Fibroblast of upper back skin (primary cell): ENCODE data around the gene PRLR.
"Not testable (repeated sequence)": the region's sequence is repeated elsewhere in the genome, so short reads cannot be mapped to it uniquely, and the experiment has no call there.

Experiments used
- DNase-seq: peaks from one replicate; pipeline ENCODE4 v3.0.0-alpha.2; 2013

Gene PRLR

GRCh38 chr5:35194635-35195471 is 35.4 kb downstream of the PRLR start:
- DNase-seq: no peak

- DNase-seq: no peak
These were observed 37.8 kb downstream of the PRLR start for GRCh38 chr5:35192506-35192905.

DNA sequence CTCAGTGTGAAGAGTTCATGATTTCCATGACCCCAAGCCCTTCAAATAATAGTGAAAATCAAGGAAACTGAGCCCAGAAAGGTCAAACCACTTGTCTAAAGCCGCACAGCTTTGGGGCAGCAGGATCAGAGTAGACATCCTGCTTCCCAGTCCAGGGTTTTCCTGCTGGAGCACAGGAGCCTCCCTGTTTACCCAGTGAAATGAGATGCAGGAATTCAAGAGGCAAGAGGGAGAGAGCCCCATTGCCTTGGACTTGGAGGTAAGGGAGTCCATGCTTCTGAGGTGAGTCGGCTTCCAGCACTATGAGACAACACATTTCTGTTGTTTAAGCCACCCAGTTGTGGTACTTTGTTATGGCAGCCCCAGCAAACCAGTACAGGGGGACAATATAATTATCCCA is 40.5 kb downstream of the PRLR start:
- DNase-seq: not testable (repeated sequence)

DNA sequence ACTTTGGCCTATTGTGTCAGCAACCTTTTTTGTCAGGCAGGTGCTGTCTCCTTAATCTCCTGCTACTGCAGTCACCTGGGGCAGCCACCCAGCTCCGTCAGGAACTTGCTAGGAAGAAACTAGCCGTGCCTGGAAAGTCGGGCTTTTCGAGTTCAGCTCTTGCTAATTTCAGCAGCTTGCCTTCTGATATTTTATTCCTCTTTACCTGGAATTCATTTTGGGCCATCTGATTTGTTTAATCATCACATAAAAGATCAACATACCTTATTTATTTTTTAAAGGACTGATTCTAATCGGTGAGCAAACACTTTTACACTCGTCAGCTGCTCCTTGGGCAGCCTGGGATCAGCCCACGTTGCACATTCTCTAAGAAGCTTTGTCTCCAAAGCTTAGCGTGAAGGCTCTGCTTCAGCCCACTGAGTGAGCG is 42.2 kb downstream of the PRLR start:
- no peak for DNase-seq

- not testable (repeated sequence) for DNase-seq
These were observed 42.7 kb downstream of the PRLR start for GRCh38 chr5:35187621-35188020.

DNA sequence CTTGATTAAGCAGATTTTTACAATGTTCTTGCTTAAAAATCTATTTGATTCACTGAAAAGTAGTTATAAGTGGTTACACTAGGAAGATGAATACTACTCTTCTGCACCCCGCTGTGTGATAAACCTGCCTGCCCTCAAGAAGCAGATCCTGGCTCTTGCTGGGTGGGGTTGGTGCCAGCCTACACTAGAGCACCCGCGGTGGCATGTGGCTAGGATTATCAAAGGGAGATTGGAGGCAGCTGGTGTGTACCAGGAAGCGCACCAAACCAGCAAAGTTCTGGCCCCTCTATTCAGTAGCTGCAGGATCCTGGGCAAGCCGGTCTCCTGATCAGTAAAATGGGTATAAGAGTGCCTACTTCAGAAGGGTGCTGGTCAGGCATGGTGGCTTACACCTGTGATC is 43.5 kb downstream of the PRLR start:
- no peak for DNase-seq

- DNase-seq: no peak
These were observed 44.8 kb downstream of the PRLR start for GRCh38 chr5:35185518-35185917.

DNA sequence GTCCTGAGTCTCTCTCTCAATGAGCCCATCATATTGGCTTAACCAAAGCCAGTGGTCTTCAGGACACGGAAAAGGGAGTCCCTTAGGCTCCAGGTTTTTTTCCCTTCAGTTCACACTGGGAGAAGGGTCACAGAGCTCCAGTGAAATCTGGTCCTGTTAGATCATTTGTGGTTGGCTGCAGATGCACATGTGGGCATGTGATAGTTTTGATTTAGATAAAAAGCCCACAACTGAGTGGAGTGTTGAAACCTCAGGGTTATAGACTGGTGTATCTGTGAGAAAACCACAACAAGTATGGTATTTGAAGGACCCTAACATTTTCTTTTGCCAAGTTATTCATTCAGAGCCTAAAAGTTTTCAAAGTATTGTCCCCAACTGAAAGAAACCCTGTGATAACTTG is 46.7 kb downstream of the PRLR start:
- no peak for DNase-seq

DNA sequence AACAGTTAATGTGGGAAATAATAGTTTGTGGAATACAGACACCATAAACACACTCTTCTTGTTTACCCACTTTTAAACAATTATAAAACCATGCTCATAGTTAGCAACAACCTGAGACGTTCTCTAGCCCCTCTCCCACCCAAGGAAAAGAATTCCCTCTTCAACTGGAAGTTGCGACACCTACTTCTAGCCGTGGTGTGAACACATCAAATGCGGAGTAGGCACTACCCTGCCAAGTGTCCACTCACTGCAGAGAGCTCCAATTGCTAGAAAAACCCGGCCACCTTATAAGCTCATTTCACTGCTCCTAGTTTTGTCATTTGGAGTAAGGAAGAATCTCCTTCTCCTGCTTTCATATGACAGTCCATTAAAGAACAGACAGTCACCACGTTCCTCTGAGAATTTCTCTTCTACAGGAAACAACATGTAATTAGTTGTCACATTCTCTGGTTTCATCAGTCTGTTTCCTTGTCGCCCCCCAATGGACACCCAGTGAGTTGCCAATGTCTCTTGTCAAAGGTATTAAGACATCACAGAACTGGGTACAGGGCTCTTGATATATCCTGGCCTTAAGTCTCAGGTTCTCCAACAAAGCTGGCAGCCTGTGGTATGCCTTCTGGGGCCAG is 47.3 kb downstream of the PRLR start:
- DNase-seq: peak; percentile 65

- DNase-seq: no peak
These were observed 47.8 kb downstream of the PRLR start for GRCh38 chr5:35182486-35182885.

- DNase-seq: no peak
These were observed 50.2 kb downstream of the PRLR start for GRCh38 chr5:35180046-35180445.

- no peak for DNase-seq
These were observed 52.5 kb downstream of the PRLR start for GRCh38 chr5:35177783-35178182.

- DNase-seq: no peak
These were observed 57.8 kb downstream of the PRLR start for GRCh38 chr5:35172533-35172932.

GRCh38 chr5:35171991-35172390 is 58.3 kb downstream of the PRLR start:
- DNase-seq: no peak

DNA sequence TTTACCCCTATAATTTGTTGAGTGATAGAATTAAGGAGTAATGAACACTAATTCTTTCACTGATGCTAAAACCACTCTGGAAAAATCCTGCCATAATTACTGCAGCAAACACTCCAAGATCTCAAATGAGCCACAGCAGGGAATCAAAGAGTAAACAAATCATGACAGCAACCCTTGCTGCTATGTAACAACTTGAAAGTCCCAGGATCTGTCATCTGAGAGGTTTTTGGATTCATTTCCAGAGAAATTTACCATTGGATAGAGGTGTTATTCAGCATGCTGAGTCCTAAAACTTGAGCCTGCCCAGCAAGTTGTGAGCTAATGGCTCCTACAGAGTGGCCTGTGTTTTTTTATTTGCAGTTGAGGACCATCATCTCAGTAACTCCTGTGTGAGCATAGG is 59.2 kb downstream of the PRLR start:
- DNase-seq: no peak

DNA sequence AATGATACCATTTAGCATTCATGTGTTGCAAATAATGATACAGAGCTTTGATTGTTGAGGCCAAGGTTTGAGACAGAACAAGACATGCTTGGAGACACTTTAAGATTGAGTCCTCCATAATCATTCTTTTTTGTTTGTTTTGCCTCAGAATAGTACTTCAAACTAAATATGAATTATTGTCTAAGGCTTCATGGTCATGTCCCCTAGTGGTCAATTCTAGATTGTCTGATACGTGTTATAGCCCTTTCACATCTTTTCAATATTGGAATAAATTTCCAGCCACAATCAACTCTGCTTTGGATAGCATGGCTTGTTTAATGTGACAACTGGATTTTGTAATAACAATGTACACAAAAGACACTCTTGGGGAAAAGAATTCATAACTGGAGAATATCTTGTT is 64.2 kb downstream of the PRLR start:
- no peak for DNase-seq

DNA sequence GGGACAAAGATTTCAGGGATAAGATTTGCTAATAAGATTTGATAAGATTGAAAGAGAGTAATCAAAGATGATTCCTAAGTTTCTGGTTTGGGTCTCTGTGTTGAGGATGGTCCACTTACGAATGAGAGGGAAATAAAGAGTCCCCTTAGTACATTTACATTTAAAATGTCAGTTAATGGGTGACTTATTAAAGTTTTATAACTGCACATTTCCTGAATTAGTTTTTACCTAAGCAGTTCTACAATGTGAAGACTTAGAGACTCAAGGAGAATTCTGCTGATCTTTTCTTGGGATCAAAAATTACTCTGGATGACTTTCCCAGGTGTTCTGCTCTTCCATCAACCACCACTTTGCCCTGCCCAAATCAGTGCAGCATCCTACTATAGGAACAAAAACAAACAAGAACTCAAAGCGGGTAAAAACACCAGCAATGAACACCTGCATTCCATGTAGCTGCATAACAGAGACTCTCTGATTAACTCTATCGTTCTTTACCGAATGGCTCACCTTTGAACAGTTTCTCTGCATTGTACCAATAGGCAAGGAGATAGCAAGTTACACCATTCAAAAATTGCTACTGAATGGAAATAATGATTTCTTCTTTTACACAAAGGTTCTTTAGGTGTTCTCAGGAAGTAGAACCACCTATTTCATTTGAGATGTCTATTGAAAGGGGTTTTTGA is 65.3 kb downstream of the PRLR start:
- DNase-seq: no peak

DNA sequence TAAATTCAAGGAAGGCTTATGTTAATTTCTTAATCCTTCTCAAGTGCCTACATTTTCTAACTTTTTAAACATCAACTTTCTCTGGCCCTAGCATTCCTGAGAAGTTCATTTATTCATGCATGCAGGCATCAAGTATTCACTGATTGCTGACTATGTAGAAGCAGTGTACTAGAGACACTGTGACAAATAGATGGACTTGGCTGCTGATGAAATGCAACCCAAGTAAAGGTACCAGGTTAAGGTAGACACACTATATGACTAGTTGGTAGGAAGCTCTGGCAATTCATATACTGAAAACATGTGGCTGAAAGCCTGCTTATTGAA is 66.6 kb downstream of the PRLR start:
- no peak for DNase-seq

DNA sequence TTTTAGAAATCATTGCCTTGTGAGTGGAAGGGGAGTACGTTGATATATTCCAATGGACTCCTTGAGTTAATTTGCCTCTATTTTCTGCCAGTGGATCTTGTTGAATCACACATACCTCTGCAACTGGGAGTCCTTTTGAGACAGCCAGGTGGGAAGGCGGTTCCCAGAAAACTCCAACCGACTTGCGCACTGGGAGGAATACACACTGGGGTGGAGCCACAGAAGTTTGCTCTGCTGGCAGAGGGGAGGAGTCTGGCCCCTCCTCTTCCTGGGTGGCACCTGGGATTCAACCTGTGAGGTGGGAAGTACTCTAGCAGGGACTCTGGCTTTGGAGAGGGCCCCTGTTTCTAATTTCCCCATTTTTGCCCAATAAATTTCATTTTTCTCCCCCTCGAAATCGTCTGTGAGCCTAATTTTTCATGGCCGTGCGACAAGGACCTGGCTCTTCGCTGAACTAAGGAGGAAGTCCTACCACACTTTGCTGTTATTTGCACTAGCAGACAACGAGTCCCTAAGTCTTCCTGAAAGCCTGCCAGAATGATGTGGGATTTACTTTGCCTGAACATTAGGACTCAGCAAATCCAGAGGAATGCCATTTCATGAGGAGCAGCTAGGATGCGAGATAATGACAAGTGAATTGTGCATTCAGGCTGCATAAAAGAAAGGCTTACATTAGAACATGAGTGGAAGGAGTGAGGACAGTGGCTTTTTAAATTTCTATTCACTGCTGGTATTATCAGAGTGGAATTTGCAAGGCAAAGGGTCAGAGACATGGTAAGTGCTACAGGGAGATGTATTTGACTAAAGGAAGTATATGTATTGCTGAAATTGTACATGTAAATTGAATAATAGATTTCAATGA is 67.2 kb downstream of the PRLR start:
- no peak for DNase-seq

DNA sequence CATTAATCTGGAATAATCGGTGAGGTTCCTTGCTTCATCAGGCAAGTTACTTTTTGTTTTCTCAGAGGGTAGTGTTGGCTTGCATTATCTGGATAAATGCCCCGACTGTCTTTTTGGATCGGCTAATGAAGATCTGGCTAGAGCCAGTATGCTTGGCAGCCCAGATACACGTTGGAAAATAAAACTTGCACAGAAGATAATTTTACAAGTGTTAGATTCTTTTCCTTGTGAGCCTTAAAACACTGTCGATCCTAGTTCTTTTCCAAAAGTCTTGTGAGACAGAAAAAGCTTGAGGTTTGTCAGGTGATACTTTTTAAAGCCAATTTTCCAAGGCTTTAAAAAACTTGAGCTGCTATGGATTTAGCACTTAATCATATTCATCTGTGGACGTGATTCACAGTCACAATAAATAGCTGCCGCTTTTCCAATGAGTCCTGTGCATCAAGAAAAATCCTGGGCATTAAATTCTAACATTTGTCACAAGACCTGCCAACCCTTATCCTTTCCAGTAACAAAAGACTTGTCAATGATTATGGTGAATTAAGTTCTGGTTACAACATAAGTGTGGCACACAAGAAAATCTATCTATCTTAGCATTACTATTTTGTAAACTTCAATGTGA is 68.5 kb downstream of the PRLR start:
- peak; percentile 29 for DNase-seq

- DNase-seq: no peak
These were observed 69.7 kb downstream of the PRLR start for GRCh38 chr5:35160486-35161116.

DNA sequence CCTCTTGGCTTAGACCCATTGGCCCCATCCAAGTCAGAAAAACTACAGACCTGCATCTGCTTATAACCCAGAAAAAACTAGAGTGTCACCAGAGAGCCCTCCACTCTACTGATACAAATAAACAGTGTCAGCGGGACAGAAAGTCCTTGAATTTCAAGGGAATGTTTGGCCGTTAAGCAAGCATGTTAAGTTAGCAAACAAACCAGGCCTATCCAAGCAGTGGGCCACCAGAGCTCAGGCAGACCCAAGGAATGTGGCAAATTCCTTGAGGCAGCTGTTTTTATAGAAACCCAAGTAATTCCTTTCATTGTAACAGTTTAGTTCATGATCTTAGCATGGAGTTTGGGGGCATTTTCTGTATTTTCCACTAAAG is 70.9 kb downstream of the PRLR start:
- no peak for DNase-seq
